HepG2 (cell line): ENCODE results near the gene IFNA6. TPM values are rescaled to one million over a fixed set of nuclear protein-coding genes. Genes with fewer than 3 reads are reported as not detected.

Experiments
- FLYWCH1 ChIP-seq: sonication (generic); formaldehyde crosslinking; IDR thresholded peaks from 2 replicates; pipeline ENCODE4 v1.8.1; 2023; ENCODE audit warnings: mild to moderate bottlenecking, missing genetic modification reagents
- GABPA ChIP-seq, 2 experiments: IDR thresholded peaks; 2 replicates each; pipeline ENCODE4 v1.6.1; 2011 to 2016; ENCODE audit warnings: low read depth in 2 of 2, low read length in 1 of 2, missing biosample characterization in 1 of 2, missing genetic modification characterization in 1 of 2
- HCFC1 ChIP-seq: fragments of 150-350 bp; IDR thresholded peaks from 2 replicates; pipeline ENCODE4 v1.6.1; 2014; ENCODE audit warnings: low read depth, low read length
- HOXA5 ChIP-seq: sonication (generic); formaldehyde crosslinking; IDR thresholded peaks from 2 replicates; pipeline ENCODE4 v1.4.0; 2020; ENCODE audit warnings: missing genetic modification reagents
- IRX3 ChIP-seq: sonication (generic); formaldehyde crosslinking; IDR thresholded peaks from 2 replicates; pipeline ENCODE4 v1.8.1; 2023; ENCODE audit warnings: mild to moderate bottlenecking, low read depth, missing genetic modification reagents, borderline replicate concordance
- KAT2B ChIP-seq: fragments of 150-350 bp; IDR thresholded peaks from 2 replicates; pipeline ENCODE4 v1.6.1; 2014; ENCODE audit warnings: low read depth, low read length, borderline replicate concordance
- KMT2B ChIP-seq: IDR thresholded peaks from 2 replicates; pipeline ENCODE4 v1.6.1; 2016; ENCODE audit warnings: missing genetic modification reagents, missing compliant biosample characterization
- MBD4 ChIP-seq: IDR thresholded peaks from 2 replicates; pipeline ENCODE4 v1.6.1; 2012; ENCODE audit warnings: low read length, inconsistent platforms, borderline replicate concordance
- MTA1 ChIP-seq: sonication (generic); formaldehyde crosslinking; IDR thresholded peaks from 2 replicates; pipeline ENCODE4 v1.4.0; 2020; ENCODE audit warnings: missing genetic modification reagents, mild to moderate bottlenecking, borderline replicate concordance
- PHF20 ChIP-seq: sonication (generic); formaldehyde crosslinking; IDR thresholded peaks from 2 replicates; pipeline ENCODE4 v1.5.0; 2020; ENCODE audit warnings: mild to moderate bottlenecking, missing genetic modification reagents
- STAT5B ChIP-seq: sonication (generic); formaldehyde crosslinking; IDR thresholded peaks from 2 replicates; pipeline ENCODE4 v1.4.0; 2020; ENCODE audit warnings: missing genetic modification reagents
- TBX3 ChIP-seq: fragments of 450-650 bp; IDR thresholded peaks from 2 replicates; pipeline ENCODE4 v1.6.1; 2017; ENCODE audit warnings: antibody characterized with exemption, mild to moderate bottlenecking, inconsistent platforms, borderline replicate concordance
- TCF7L2 ChIP-seq: IDR thresholded peaks from 2 replicates; pipeline ENCODE4 v1.6.1; 2011; ENCODE audit warnings: mild to moderate bottlenecking, low read depth, low read length, moderate library complexity
- TP53 ChIP-seq: sonication (generic); formaldehyde crosslinking; conservative IDR thresholded peaks from 2 replicates; pipeline ENCODE4 v1.4.0; 2020; ENCODE audit warnings: missing genetic modification reagents
- ZBTB43 ChIP-seq: sonication (generic); formaldehyde crosslinking; conservative IDR thresholded peaks from 2 replicates; pipeline ENCODE4 v1.4.0; 2020; ENCODE audit warnings: missing genetic modification reagents
- ZC3H4 ChIP-seq: sonication (generic); formaldehyde crosslinking; IDR thresholded peaks from 2 replicates; pipeline ENCODE4 v1.4.0; 2020; ENCODE audit warnings: missing genetic modification reagents, borderline replicate concordance
- ZFAT ChIP-seq: sonication (generic); formaldehyde crosslinking; conservative IDR thresholded peaks from 2 replicates; pipeline ENCODE4 v1.8.1; 2023; ENCODE audit warnings: missing genetic modification reagents, inconsistent platforms
- ZFP36L1 ChIP-seq: sonication (generic); formaldehyde crosslinking; IDR thresholded peaks from 2 replicates; pipeline ENCODE4 v1.8.0; 2022; ENCODE audit warnings: mild to moderate bottlenecking, missing genetic modification reagents, moderate library complexity
- ZKSCAN5 ChIP-seq: sonication (generic); formaldehyde crosslinking; IDR thresholded peaks from 2 replicates; pipeline ENCODE4 v1.5.1; 2020; ENCODE audit warnings: mild to moderate bottlenecking, missing genetic modification reagents
- ZNF317 ChIP-seq: sonication (generic); formaldehyde crosslinking; IDR thresholded peaks from 2 replicates; pipeline ENCODE4 v1.5.0; 2020; ENCODE audit warnings: mild to moderate bottlenecking, missing genetic modification reagents
- ZNF441 ChIP-seq: sonication (generic); formaldehyde crosslinking; IDR thresholded peaks from 2 replicates; pipeline ENCODE4 v1.7.0; 2021; ENCODE audit warnings: missing genetic modification reagents, borderline replicate concordance
- ZNF678 ChIP-seq: sonication (generic); formaldehyde crosslinking; IDR thresholded peaks from 2 replicates; pipeline ENCODE4 v1.4.0; 2020; ENCODE audit warnings: mild to moderate bottlenecking, missing genetic modification reagents
- ZNF792 ChIP-seq: IDR thresholded peaks from 2 replicates; pipeline ENCODE4 v1.6.1; 2016
- ZNF891 ChIP-seq: sonication (generic); formaldehyde crosslinking; IDR thresholded peaks from 2 replicates; pipeline ENCODE4 v1.5.0; 2020; ENCODE audit warnings: mild to moderate bottlenecking, missing genetic modification reagents
- ZSCAN31 ChIP-seq: sonication (generic); formaldehyde crosslinking; IDR thresholded peaks from 2 replicates; pipeline ENCODE4 v1.5.0; 2020; ENCODE audit warnings: low read depth, mild to moderate bottlenecking, missing genetic modification reagents
- ZSCAN5A ChIP-seq: sonication (generic); formaldehyde crosslinking; IDR thresholded peaks from 2 replicates; pipeline ENCODE4 v1.8.0; 2022; ENCODE audit warnings: mild to moderate bottlenecking, missing genetic modification reagents, borderline replicate concordance
- polyA plus RNA-seq, 8 experiments: library from polyadenylated mRNA; depleted of rRNA in 3 of 8; stranded (reverse) in 7 of 8; unstranded in 1 of 8; fragments of >200 nt; fragmentation: Illumina TruSeq in 4 of 8; extraction: Trizol in 4 of 8; gene quantifications; 2 replicates each; pipeline versions ENCODE4 v1.2.1 to v1.2.3, GENCODE V29; 2011 to 2016; ENCODE audit warnings: low read depth in 4 of 8, missing spikeins in 1 of 8, mixed read lengths in 1 of 8; ENCODE audit not compliant: insufficient read depth in 1 of 8
- total RNA-seq, 5 experiments: library from RNA; depleted of rRNA; stranded (reverse); fragments of >200 nt; fragmentation: Illumina TruSeq; extraction: Trizol; gene quantifications; 2 replicates each; pipeline ENCODE4 v1.2.3, GENCODE V29; 2016; ENCODE audit warnings: low read depth in 1 of 5
- TF ChIP-seq, protein P1 (sequence below): IDR thresholded peaks from 2 replicates; pipeline ENCODE4 v1.6.1; 2016; ENCODE audit warnings: low read depth, borderline replicate concordance

The IFNA6 gene
- total and polyA plus RNA-seq, 2 of the 13 experiments (the other 11 are each of a cell fraction or from before 2014, with no cell fraction given): not detected

DNA sequence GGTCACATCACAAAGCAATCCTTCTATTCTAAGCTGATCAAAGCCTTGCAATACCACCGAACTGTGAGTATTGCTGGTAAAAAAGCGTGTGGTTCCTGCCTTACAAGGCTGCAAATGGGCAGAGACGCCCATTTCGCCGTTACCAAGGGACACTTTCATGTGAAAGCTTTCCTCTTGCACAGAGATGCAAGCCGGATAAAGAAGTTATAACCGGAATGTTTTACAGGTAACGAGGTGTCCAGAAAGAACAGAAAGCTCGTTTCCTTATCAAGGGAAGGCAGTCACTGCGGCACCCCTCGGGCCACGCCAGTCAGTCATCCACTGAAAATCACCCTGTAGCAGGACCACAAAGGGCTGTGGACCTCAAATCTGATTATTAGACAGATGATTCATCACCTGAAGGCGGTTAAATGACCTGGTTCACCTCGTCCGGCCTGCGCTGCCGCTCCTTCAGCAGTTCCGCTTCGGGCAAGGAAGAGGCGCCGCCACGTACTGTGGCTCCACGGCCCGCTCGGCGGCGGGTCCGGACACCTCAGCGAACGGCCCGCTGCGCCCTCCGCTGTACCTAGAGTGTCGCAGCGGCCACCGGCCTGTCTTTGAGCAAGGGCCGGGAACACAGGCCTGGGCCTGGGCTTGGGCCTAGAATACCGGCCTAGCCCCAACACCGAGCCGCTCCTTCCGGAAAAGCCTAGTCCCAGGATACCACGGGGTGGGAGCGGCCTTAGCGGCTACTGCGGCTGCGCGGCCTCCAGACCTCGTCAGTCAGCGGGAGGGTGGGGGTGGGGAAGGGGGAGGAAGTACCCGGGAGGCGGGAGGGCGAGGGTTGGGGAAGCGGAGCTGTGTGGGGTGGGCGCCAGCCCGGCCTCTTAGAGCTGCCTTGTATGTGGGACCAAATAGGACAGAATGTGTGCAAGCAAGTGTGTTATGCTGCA lies 15.7 kb downstream of the IFNA6 start, which contains the start of gene KLHL9 (continued):
- TF ChIP-seq ZBTB43 (CRISPR knock-in tag): 0 out of 2 replicates have a peak, but pooled peaks have one; percentile 55
- peak; percentile 80; the same call in 1 of the 2 replicates for TF ChIP-seq KMT2B (CRISPR knock-in tag)
- peak; percentile 65; the same call in 1 of the 2 replicates for TF ChIP-seq ZNF441
- TF ChIP-seq ZFP36L1 (CRISPR knock-in tag): no peak
- TF ChIP-seq IRX3 (CRISPR knock-in tag): no peak
- no peak for TF ChIP-seq ZC3H4 (CRISPR knock-in tag)
- TF ChIP-seq ZSCAN31 (CRISPR knock-in tag): peak; percentile 32; the same call in 1 of the 2 replicates
- TF ChIP-seq, protein P1, sequence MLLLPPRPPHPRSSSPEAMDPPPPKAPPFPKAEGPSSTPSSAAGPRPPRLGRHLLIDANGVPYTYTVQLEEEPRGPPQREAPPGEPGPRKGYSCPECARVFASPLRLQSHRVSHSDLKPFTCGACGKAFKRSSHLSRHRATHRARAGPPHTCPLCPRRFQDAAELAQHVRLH (CRISPR knock-in tag): no peak
- TF ChIP-seq ZNF678 (CRISPR knock-in tag): peak; percentile 47; the same call in 1 of the 2 replicates
- no peak for TF ChIP-seq TBX3
- TF ChIP-seq MTA1 (CRISPR knock-in tag): peak; percentile 42; the same call in 1 of the 2 replicates
- TF ChIP-seq ZKSCAN5: no peak
- peak; percentile 63; the same call in 1 of the 2 replicates for TF ChIP-seq HOXA5 (CRISPR knock-in tag)
- TF ChIP-seq ZSCAN5A (CRISPR knock-in tag): no peak
- TF ChIP-seq STAT5B: peak; percentile 62; the same call in 1 of the 2 replicates
- TF ChIP-seq MBD4: no peak
- no peak; the same call in 1 of the 2 replicates for TF ChIP-seq GABPA (IDR thresholded peaks at IDR 0.05; ENCODE audit: low read depth, low read length)
- TF ChIP-seq GABPA (CRISPR knock-in tag; IDR thresholded peaks at IDR 0.05; ENCODE audit: low read depth): peak; percentile 72
- peak; percentile 51; the same call in 1 of the 2 replicates for TF ChIP-seq ZNF891
- TF ChIP-seq ZFAT (CRISPR knock-in tag): 0 out of 2 replicates have a peak, but pooled peaks have one; percentile 42
- TF ChIP-seq TP53 (CRISPR knock-in tag): peak; percentile 90; the same call in 1 of the 2 replicates
- peak; percentile 59; the same call in 1 of the 2 replicates for TF ChIP-seq ZNF792
- TF ChIP-seq TCF7L2: no peak
- TF ChIP-seq KAT2B: no peak
- TF ChIP-seq ZNF317 (CRISPR knock-in tag): peak; percentile 64; the same call in 1 of the 2 replicates
- peak; percentile 92 for TF ChIP-seq PHF20
- TF ChIP-seq FLYWCH1: no peak
- TF ChIP-seq HCFC1: no peak
